Activated gamma-delta T cell treated with Interleukin-2 at 50 U/mL for 16 hours (primary cell): Measurements from ENCODE around the gene VEPH1.

ENCODE experiments used
- DNase-seq: peaks from one replicate; pipeline ENCODE4 v3.0.0-alpha.2; 2020

Gene VEPH1

DNA sequence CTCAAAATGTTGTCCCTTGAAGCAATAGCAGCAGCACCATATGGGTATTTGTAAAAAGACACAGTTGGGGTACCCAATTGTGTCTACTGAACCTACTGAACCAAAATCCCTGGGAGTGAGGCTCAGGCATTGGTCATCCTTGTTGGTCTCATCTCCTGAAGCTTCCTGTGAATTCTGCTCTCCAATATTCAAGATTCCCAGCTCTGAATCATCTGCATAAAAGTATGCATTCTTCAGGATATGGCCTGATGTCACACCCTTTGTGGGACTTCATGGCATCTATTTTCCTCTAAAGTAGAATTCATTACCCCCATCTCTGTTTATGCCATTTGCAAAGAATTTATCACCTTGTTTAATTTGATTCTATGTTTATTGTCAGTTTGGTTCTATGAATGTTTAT lies 79.9 kb downstream of the VEPH1 start:
- no peak for DNase-seq

DNA sequence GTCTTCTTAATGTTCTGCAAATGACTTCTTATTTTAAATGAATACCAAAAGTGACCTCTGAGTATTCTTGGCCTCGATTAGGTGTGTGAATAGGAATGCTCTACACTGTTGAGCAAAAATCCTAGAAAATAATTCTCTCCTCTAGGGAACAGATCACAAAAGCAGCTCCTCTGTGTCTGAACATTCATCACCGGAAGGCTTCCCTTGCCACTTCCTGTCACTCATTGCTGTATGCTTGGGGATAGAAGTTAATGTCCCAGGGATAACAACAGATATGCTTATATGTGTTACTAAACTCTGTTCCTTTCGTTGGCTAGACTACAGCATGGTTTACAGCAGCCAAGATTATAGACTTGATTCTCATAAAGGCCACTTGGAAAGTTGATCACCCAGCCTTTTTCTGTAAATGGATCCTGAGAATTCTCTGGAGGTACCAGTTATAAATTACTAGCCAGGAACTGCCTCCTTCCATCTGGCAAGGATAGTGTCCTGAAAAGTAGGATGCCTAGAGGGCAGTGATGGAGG lies 82.5 kb downstream of the VEPH1 start:
- no peak for DNase-seq

GRCh38 chr3:157418104-157418503 lies 85.1 kb downstream of the VEPH1 start:
- no peak for DNase-seq

GRCh38 chr3:157417247-157417646 lies 86.0 kb downstream of the VEPH1 start:
- DNase-seq = no peak

GRCh38 chr3:157416347-157417087 lies 86.7 kb downstream of the VEPH1 start:
- DNase-seq = no peak

- no peak for DNase-seq
These were observed 88.4 kb downstream of the VEPH1 start for GRCh38 chr3:157414861-157415260.

DNA sequence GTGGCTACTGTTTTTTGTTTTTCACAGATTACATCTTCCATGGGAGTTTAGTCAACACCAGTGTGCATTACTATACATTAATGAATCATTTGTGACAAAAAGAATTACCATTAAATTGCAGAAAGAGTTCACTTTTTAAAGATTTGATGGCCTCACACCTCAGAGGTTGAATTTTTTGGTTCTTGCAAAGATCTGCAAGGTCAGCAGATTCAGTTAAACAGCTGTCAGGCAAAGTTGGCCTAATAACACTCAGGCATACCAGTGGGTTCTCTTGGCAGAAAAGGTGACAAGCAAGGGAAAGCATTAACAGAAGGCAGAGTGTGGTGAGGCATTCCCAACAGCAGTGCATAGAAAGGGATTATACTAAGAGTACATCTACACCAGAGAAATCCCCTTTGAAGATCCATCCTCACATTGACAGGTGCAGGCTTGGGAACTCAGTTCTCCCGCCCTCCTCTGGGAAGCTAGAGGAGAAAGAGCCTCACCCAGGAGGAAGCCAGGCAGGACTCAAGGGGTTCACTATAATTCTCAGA lies 90.8 kb downstream of the VEPH1 start:
- no peak for DNase-seq

DNA sequence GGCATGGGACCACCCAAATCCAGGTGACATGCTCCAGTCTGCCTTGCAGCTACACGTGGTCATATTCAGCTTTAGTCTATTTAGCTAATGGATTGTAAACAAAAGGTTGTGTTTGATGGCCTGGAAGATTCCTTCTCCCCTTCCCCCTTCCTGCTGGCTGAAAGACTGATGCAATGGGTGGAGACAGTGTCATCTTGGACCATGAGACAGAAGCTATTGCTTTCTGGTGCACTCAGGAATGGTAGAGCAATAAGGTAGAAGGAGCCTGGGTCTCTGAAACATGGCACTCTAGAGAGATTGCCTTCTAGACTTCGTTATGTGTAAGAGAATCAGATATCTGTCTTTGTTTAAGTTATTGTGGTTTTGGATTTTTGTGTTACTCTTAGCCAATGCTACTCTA lies 92.3 kb downstream of the VEPH1 start:
- no peak for DNase-seq

GRCh38 chr3:157409516-157409915 lies 93.7 kb downstream of the VEPH1 start:
- DNase-seq = no peak

DNA sequence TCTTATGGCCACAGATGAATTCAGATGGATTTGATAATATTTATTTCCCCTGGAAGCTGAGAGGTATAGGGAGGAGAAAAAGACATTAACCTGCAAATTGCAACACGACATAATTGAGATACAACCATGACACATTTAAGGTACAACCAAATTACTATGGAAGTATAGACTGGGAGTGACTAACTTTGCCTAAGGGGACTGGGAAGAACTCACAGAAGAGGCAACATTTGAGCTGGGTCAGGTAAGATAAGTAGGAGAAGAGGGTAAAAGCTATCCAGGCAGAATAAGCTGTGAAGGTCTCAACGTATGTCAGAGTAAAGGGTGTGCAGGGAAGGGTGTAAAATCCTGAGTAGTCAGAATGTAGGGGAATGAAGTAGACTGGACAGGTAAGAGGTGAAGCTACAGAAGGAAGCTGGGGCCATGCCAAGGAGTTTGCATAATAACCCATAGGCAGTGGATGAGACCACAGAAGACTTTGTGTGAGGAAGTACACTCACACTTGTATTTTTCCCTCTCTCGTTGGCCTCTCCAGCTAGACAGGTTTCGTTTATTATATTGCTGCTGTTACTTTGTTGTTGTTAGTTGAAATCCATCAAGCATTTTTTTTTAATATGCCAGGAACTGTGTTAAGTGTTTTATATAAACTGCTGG lies 94.6 kb downstream of the VEPH1 start:
- no peak for DNase-seq

DNA sequence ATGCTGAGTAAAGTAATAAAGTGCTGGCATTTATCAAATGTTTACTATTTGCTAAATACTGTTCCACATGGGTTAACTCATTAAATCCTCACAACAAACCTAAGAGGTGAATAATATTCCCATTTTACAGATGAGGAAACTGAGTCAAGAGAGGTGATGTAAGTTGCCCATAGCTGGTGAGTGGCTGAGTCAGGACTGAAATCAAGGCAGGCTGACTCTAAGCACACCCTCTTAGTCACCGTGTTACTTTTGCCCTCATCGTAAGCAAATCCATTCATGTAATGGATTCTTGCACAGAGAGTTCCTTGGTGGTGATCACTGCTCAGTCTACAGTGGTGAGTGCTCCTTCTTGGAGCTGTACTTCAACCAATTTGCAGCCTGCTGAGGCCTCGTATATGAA lies 95.4 kb downstream of the VEPH1 start:
- no peak for DNase-seq

DNA sequence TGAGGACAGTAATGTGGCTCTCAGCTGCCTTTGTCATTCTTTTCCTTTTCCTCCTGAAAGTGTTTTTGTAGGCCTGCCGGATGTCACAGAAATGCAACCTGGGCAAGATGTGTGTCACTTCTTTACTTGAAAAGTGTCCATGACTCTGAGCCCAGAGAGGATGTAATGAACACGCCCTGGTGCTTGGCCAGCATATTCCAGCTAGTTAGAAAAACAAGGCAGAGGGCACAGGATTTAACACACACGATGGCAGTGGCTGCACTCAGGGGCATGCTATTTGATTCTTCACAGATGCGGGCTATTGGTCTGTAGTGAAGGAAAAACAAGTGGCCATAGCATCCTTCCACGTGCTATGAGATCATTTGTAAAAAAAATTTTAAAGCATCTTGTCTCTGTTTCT lies 96.8 kb downstream of the VEPH1 start:
- DNase-seq = no peak

DNA sequence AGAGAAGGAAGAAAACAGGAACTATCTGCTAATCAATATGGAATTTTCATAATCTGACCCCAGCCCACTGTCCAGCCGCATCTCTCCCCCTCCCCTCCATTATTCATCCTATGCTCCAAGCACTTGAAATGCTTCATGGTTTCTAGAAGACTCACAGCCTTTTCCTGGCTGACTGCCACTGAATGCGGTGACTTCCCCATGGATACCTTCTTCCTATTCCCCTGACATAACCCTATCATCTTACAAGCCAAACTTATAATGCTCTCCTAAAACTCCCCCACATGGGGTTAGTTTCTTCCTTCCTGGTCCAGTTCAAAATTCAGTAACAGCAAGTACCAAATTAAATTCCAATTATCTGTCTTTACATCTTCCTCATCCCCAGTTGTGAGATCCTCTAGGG lies 97.8 kb downstream of the VEPH1 start:
- DNase-seq = no peak

- no peak for DNase-seq
These were observed 98.8 kb downstream of the VEPH1 start for GRCh38 chr3:157404381-157404780.

DNA sequence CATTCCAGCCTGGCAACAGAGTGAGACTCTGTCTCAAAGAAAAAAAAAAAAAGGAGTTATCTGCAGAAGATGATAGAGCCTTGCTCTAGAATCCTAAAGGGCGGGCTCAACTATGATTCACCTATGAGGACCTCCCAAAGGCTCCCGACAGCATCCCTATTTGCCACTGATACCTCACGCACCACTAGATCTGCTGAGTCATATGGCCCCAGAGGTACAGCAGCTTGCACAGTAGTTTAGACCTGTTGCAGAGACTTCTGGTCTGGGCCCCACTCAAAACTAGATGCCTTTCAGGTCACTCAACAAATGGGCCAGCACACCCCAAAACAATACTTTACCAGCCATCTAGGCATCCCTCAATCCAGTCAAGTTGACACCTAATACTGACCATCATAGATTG lies 104.6 kb downstream of the VEPH1 start:
- DNase-seq = no peak

- no peak for DNase-seq
These were observed 108.8 kb downstream of the VEPH1 start for GRCh38 chr3:157394411-157394810.

- DNase-seq = no peak
These were observed 110.1 kb downstream of the VEPH1 start for GRCh38 chr3:157393113-157393512.

DNA sequence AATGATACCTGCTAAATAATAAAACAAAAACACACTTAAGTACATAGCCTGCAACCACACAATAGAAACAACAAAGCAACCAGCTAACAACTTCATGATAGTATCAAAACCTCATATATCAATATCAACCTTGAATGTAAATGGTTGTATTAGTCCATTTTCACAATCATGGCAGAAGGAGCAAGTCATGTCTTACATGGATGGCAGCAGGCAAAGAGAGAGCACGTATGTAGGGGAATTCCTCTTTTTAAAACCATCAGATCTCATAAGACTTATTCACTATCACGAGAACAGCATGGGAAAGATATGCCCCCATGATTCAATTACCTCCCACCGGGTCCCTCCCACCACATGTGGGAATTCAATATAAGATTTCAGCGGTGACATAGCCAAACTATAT lies 111.1 kb downstream of the VEPH1 start:
- no peak for DNase-seq

- DNase-seq = no peak
These were observed 112.3 kb downstream of the VEPH1 start for GRCh38 chr3:157390713-157391515.

- DNase-seq = no peak
These were observed 114.2 kb downstream of the VEPH1 start for GRCh38 chr3:157388976-157389375.

DNA sequence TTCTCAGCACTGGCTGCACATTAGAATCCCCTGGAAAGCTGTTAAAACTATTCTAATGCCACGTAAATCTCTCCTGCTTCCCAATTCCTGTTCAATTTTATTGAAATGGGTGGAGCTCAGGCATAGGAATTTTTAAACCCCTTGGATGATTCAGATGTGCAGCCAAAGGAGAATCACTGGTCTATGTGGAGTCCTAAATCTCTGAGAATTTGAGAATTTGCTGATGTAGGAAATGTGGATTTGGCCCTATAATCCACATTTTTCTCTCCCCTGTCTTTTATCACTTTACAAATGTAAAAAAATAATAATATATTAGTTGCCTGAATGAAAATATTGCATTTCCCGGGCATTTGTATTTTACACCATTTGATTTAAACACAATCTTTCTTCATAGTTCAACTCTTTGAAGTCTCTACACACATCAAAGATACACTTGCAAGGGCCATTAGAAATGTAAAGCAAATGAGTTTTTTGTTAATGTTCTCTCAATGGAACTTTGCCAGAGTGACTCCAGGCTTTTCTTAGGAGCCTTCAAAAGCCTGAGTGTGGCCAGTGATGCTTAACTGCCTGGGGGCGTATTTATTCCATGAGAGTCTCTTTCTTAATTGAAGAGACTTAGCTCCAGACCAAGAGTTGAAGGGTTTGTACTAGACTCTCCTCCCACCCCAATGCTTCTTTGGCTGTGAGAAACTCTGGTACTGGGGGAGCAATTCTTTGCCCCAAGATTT lies 115.3 kb downstream of the VEPH1 start:
- no peak for DNase-seq

DNA sequence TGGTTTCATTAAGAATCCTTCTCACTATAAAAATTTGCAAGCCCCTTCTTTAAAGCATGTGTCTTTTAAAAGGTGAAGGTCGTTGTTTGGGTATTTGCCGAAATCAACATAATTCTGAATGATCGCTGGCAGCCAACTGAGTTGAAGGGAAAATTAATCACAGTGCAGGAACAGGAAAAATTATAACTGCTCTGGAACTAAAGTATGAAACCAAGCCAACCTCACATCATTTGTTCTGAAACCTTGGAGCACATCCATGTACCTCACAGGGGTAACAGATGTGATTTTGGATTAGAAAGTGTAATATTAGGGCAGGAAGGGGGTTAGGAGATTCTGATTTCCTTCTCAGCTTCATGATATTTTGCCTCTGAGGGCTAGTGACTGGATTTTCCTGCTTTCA lies 118.7 kb downstream of the VEPH1 start:
- DNase-seq = no peak

GRCh38 chr3:157384031-157384430 lies 119.2 kb downstream of the VEPH1 start:
- DNase-seq = no peak
